Right renal pelvis (tissue), 4 donors: Measurements from ENCODE around the gene DCUN1D2. TPM values are rescaled to one million over a fixed set of nuclear protein-coding genes. Genes with fewer than 3 reads are reported as not detected.

Experiments used
- DNase-seq, 4 donors: peaks; one replicate each; pipeline ENCODE4 v3.0.0-alpha.2; 2013; ENCODE audit warnings: low read depth in 4 of 4, low spot score in 3 of 4, missing footprints in 1 of 4
- polyA plus RNA-seq, 4 donors: library from polyadenylated mRNA; unstranded; fragments of 120-200 nt; gene quantifications; one replicate each; pipeline ENCODE4 v1.2.1, GENCODE V29; 2013; ENCODE audit not compliant: insufficient read length in 4 of 4

Gene DCUN1D2
- polyA plus RNA-seq, 4 donors = 18.5 to 23.4 (median 22.0) TPM

GRCh38 chr13:113413178-113413897 is 77.2 kb downstream of the DCUN1D2 start:
- DNase-seq = no peak

GRCh38 chr13:113412440-113412839 is 78.1 kb downstream of the DCUN1D2 start:
- DNase-seq = no peak

GRCh38 chr13:113411216-113412023 is 79.1 kb downstream of the DCUN1D2 start:
- DNase-seq = no peak

GRCh38 chr13:113410472-113411201 is 79.9 kb downstream of the DCUN1D2 start:
- peak in 1 of 4 donors; percentile 47 for DNase-seq

- DNase-seq = no peak
Observed at GRCh38 chr13:113408562-113408961, 81.9 kb downstream of the DCUN1D2 start.

GRCh38 chr13:113407531-113408393 is 82.7 kb downstream of the DCUN1D2 start:
- DNase-seq = no peak

- no peak for DNase-seq
Observed at GRCh38 chr13:113407103-113407530, 83.4 kb downstream of the DCUN1D2 start.

GRCh38 chr13:113406321-113407102 is 84.0 kb downstream of the DCUN1D2 start:
- no peak for DNase-seq

Other genes with a start within 250 kb of the DCUN1D2 start
- 100 to 1,000 TPM; 190 to 196 (median 190) TPM for gene LAMP1, start 193.5 kb downstream of the DCUN1D2 start, polyA plus RNA-seq
- 10 to 100 TPM; 11.5 to 21.7 (median 16.9) TPM for gene GRTP1, start 126.6 kb downstream of the DCUN1D2 start, polyA plus RNA-seq
- gene ADPRHL1, start 37.2 kb downstream of the DCUN1D2 start, polyA plus RNA-seq = 1 to 10 TPM; 2.6 to 4.1 (median 3.7) TPM
- gene TFDP1, start 94.0 kb upstream of the DCUN1D2 start, polyA plus RNA-seq = 100 to 1,000 TPM in 1 of 4 donors, 10 to 100 TPM in 3; 85.0 to 101 (median 90.7) TPM
- gene ATP4B, start 167.5 kb upstream of the DCUN1D2 start, polyA plus RNA-seq = under 1 TPM; 0.23 to 0.90 (median 0.42) TPM
- gene GRK1, start 176.5 kb upstream of the DCUN1D2 start, polyA plus RNA-seq = under 1 TPM in 2 of 4 donors, not detected in 2; 0.06 to 0.39 TPM